Mucosa of descending colon (tissue), 3 donors: ENCODE results near the gene HECTD1. TPM values are rescaled to one million over a fixed set of nuclear protein-coding genes. Genes with fewer than 3 reads are reported as not detected.

Experiments
- ATAC-seq: fragments of 200-7000 bp; cut with Tn5 transposase; one replicate; pipeline ENCODE4 v1.9.1; 2020; ENCODE audit warnings: mild to moderate bottlenecking, moderate library complexity
- DNase-seq, 3 donors: peaks; one replicate each; pipeline ENCODE4 v3.0.0-alpha.2; 2020
- H3K36me3 ChIP-seq: fragments of 200-600 bp; one replicate; pipeline ENCODE4 v1.8.0; 2021; ENCODE audit warnings: low read depth, mild to moderate bottlenecking
- H3K4me1 ChIP-seq: fragments of 200-600 bp; one replicate; pipeline ENCODE4 v1.8.0; 2021; ENCODE audit warnings: low read depth, mild to moderate bottlenecking
- H3K4me3 ChIP-seq: fragments of 200-600 bp; one replicate; pipeline ENCODE4 v1.8.0; 2021; ENCODE audit warnings: mild to moderate bottlenecking
- H3K9me3 ChIP-seq: fragments of 200-600 bp; one replicate; pipeline ENCODE4 v1.8.0; 2021; ENCODE audit warnings: mild to moderate bottlenecking
- CTCF ChIP-seq: fragments of 200-600 bp; IDR thresholded peaks from one replicate; pipeline ENCODE4 v1.8.0; 2022; ENCODE audit warnings: antibody characterized with exemption, mild to moderate bottlenecking
- intact Hi-C, 2 donors: fragments of 100-400 bp; cut with DNase I in 1 of 2; cut with micrococcal nuclease in 1 of 2; formaldehyde crosslinking; loops; one replicate each; pipeline versions ENCODE4 v1.11.0 to v1.11.1; 2022; cut with DNase I, micrococcal nuclease
- total RNA-seq, 3 donors: library from RNA; stranded (reverse); fragmentation: NEBNext Ultra II Directional in 2 of 3; extraction: Animal tissue kit (Norgen Biotek cat#: 25700) in 2 of 3; gene quantifications; one replicate each; pipeline versions ENCODE4 v1.2.1 to v1.2.4, GENCODE V29; 2021 to 2023
- donor health status: DM: no; HTN: no; CAD: no; lungs with moderate emphysema.
- donor health status: DM: no; HTN: no; CAD: no.
- donor health status: DM: no; HTN: yes; CAD: no.

The HECTD1 gene
- total RNA-seq, 3 donors from 2014 or later: 124 to 160 (median 140) TPM

GRCh38 chr14:31122921-31123320 is 84.7 kb downstream of the HECTD1 start:
- no peaks in the 10 kb centered on the region for H3K9me3 ChIP-seq
- DNase-seq: no peak
- intact Hi-C loops: no loop called here
- H3K4me3 ChIP-seq: no peak overlapping the region
- no peak for ATAC-seq
- TF ChIP-seq CTCF: no peak
- H3K36me3 ChIP-seq: peaks cover 10% of the 10 kb centered on the region
- H3K4me1 ChIP-seq: peaks cover 2% of the 10 kb centered on the region

- H3K9me3 ChIP-seq: no peaks in the 10 kb centered on the region
- no peak for ATAC-seq
- H3K4me3 ChIP-seq: no peak overlapping the region
- DNase-seq: no peak
- peaks cover 10% of the 10 kb centered on the region for H3K36me3 ChIP-seq
- intact Hi-C loops: no loop called here
- no peak for TF ChIP-seq CTCF
- H3K4me1 ChIP-seq: no peaks in the 10 kb centered on the region
Measured at GRCh38 chr14:31122098-31122611, 85.4 kb downstream of the HECTD1 start.

GRCh38 chr14:31118892-31119291 is 88.7 kb downstream of the HECTD1 start:
- no peaks in the 10 kb centered on the region for H3K4me1 ChIP-seq
- H3K4me3 ChIP-seq: no peak overlapping the region
- ATAC-seq (no peak), DNase-seq (no peak)
- no peak for TF ChIP-seq CTCF
- peaks cover 10% of the 10 kb centered on the region for H3K36me3 ChIP-seq
- H3K9me3 ChIP-seq: no peaks in the 10 kb centered on the region
- intact Hi-C loops: no loop called here

- no peaks in the 10 kb centered on the region for H3K9me3 ChIP-seq
- ATAC-seq (no peak), DNase-seq (no peak)
- TF ChIP-seq CTCF: no peak
- H3K36me3 ChIP-seq: peaks cover 10% of the 10 kb centered on the region
- no peak overlapping the region for H3K4me3 ChIP-seq
- H3K4me1 ChIP-seq: no peaks in the 10 kb centered on the region
- intact Hi-C loops: no loop called here
Measured at GRCh38 chr14:31113794-31114193, 93.8 kb downstream of the HECTD1 start.

- no peak for TF ChIP-seq CTCF
- Histone ChIP-seq H3K4me1 (no peaks in the 10 kb centered on the region), H3K9me3 (no peaks in the 10 kb centered on the region), H3K4me3 (no peak overlapping the region), H3K36me3 (peaks cover 15% of the 10 kb centered on the region)
- intact Hi-C loops: no loop called here
- ATAC-seq (no peak), DNase-seq (no peak)
Measured at GRCh38 chr14:31110872-31111271, 96.7 kb downstream of the HECTD1 start.

- DNase-seq (no peak), ATAC-seq (no peak)
- intact Hi-C loops: no loop called here
- Histone ChIP-seq H3K36me3 (peaks cover 23% of the 10 kb centered on the region), H3K4me3 (no peak overlapping the region), H3K4me1 (no peaks in the 10 kb centered on the region), H3K9me3 (no peaks in the 10 kb centered on the region)
- TF ChIP-seq CTCF: no peak
Measured at GRCh38 chr14:31109257-31109656, 98.3 kb downstream of the HECTD1 start.
